ENCODE results near the gene FOXN4. TPM values are rescaled to one million over a fixed set of nuclear protein-coding genes. Genes with fewer than 3 reads are reported as not detected.

FOXN4 gene
- total and polyA plus RNA-seq, 2 donors (not counting 3 experiments of a cell fraction or from before 2014, with no cell fraction given) = not detected

DNA sequence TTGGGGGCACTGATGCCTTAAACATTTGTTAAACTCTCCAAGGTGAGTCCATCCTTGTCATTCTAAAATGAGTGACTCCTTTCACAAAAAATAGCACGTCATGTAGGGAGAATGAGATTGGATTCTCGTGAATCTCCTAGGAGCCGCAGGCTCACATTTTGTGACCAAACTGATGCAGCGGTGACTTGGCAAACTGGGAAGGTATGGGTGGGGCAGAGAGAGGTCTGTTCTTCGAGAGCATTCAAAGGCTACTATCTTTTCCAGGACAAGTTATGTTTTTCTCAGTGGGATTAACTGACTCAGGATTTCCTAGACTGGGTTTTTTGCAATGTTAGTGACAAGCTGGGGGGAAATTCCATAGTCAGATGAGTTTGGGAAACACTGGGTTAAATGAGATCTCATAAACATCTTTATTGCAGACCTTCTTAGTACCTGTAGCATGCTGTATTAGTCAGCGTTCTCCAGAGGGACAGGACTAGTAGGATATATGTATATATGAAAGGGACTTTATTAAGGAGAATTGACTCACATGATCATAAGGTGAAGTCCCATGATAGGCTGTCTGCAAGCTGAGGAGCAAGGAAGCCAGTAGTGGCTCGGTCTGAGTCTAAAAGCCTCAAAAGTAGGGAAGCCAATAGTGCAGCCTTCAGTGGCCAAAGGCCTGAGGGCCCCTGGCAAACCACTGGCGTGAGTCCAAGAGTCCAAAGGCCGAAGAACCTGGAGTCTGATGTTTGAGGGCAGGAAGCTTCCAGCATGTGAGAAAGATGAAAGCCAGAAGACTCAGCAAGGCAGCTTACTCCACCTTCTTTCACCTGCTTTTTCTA is 61.0 kb downstream of the FOXN4 start:
- H4K20me1 ChIP-seq (replicated peaks; ENCODE audit: control insufficient read depth, extremely low read depth, insufficient read depth, low read length) = no peaks in the 10 kb centered on the region
- H3K9me1 ChIP-seq (replicated peaks; ENCODE audit: control insufficient read depth, extremely low read depth, insufficient read depth, low read length) = no peaks in the 10 kb centered on the region
- no peak overlapping the region for H3K4me3 ChIP-seq (replicated peaks in 1 of 3; ENCODE audit: insufficient read depth in 1 of 3, low read depth in 1 of 3, low read length in 3 of 3)
- CTCF ChIA-PET = interaction anchor here (1.3 kb wide), 1 partner anchor 18 kb away, joined by 3 read pairs; no protein-coding TSS in a partner anchor
- H2AFZ ChIP-seq (ENCODE audit: low read depth, low read length) = no peak overlapping the region
- no peaks in the 10 kb centered on the region for H3K79me2 ChIP-seq (ENCODE audit: control insufficient read depth, insufficient read depth, low read length)
- H3K9ac ChIP-seq (replicated peaks; ENCODE audit: extremely low read depth, insufficient read depth, low read length) = no peak overlapping the region
- no peak overlapping the region for H3K27ac ChIP-seq (ENCODE audit: insufficient read depth, low read depth, low read length)
- FAIRE-seq (no peak), DNase-seq (ENCODE audit: low read depth, low spot score) (no peak)
- no peaks in the 10 kb centered on the region for H3K36me3 ChIP-seq (ENCODE audit: control insufficient read depth in 2 of 2, extremely low read depth in 1 of 2, insufficient read depth in 2 of 2, low read length in 2 of 2)
- H3K9me3 ChIP-seq (replicated peaks; ENCODE audit: control insufficient read depth, insufficient read depth, low read length) = no peaks in the 10 kb centered on the region
- POLR2A ChIA-PET = no interaction called here
- H3K4me2 ChIP-seq (ENCODE audit: insufficient read depth, low read length) = no peak overlapping the region
- dilution Hi-C loops (cut with MboI; ENCODE audit: extremely low pct_ligation_motif_present, low sequenced_read_pairs) = no loop called here
- no peaks in the 10 kb centered on the region for H3K27me3 ChIP-seq (ENCODE audit: control insufficient read depth in 2 of 2, insufficient read depth in 2 of 2, low read length in 2 of 2)
- BruUV-seq (replicated peaks) = no TSS peak
- intact Hi-C loops (cut with micrococcal nuclease) = no loop called here
- H3K4me1 ChIP-seq (ENCODE audit: control insufficient read depth, extremely low read depth, insufficient read depth, low read length) = peaks cover 2% of the 10 kb centered on the region
- TF ChIP-seq MYC (IDR thresholded peaks at IDR 0.05; ENCODE audit: low read depth, low read length) (no peak), POLR2AphosphoS5 (IDR thresholded peaks at IDR 0.05; ENCODE audit: insufficient read depth, low read depth, low read length) (no peak), EZH2 (IDR thresholded peaks at IDR 0.05; ENCODE audit: borderline replicate concordance, low read depth, low read length, severe bottlenecking) (no peak), GATA2 (IDR thresholded peaks at IDR 0.05; ENCODE audit: insufficient read depth, insufficient read length, low read depth, low read length) (no peak), MAX (IDR thresholded peaks at IDR 0.05; ENCODE audit: insufficient read depth, insufficient read length) (no peak), POLR2A (IDR thresholded peaks at IDR 0.05; ENCODE audit: low read depth, low read length) (no peak), JUN (IDR thresholded peaks at IDR 0.05; ENCODE audit: borderline replicate concordance, insufficient read depth, insufficient read length, low read depth) (no peak), FOS (IDR thresholded peaks at IDR 0.05; ENCODE audit: borderline replicate concordance, insufficient read depth, low read length) (no peak)
- TF ChIP-seq, protein P1, sequence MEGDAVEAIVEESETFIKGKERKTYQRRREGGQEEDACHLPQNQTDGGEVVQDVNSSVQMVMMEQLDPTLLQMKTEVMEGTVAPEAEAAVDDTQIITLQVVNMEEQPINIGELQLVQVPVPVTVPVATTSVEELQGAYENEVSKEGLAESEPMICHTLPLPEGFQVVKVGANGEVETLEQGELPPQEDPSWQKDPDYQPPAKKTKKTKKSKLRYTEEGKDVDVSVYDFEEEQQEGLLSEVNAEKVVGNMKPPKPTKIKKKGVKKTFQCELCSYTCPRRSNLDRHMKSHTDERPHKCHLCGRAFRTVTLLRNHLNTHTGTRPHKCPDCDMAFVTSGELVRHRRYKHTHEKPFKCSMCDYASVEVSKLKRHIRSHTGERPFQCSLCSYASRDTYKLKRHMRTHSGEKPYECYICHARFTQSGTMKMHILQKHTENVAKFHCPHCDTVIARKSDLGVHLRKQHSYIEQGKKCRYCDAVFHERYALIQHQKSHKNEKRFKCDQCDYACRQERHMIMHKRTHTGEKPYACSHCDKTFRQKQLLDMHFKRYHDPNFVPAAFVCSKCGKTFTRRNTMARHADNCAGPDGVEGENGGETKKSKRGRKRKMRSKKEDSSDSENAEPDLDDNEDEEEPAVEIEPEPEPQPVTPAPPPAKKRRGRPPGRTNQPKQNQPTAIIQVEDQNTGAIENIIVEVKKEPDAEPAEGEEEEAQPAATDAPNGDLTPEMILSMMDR (IDR thresholded peaks at IDR 0.05; ENCODE audit: extremely low read depth in 1 of 2, insufficient read depth in 1 of 2, low read depth in 1 of 2, low read length in 2 of 2) = no peak

Data from endothelial cell of umbilical vein (primary cell).